IPS-11a (cell line): Measurements from ENCODE around the gene SF1.
A peak's percentile ranks its signal among the peaks of the same experiment; 100 is the strongest.

Experiments used
- H3K4me3 ChIP-seq: one replicate; pipeline ENCODE4 v1.5.1; 2013; ENCODE audit warnings: low read depth, low read length, control low read depth

The SF1 gene

GRCh38 chr11:64750361-64751054 is 27.8 kb downstream of the SF1 start:
- no peak overlapping the region for H3K4me3 ChIP-seq

DNA sequence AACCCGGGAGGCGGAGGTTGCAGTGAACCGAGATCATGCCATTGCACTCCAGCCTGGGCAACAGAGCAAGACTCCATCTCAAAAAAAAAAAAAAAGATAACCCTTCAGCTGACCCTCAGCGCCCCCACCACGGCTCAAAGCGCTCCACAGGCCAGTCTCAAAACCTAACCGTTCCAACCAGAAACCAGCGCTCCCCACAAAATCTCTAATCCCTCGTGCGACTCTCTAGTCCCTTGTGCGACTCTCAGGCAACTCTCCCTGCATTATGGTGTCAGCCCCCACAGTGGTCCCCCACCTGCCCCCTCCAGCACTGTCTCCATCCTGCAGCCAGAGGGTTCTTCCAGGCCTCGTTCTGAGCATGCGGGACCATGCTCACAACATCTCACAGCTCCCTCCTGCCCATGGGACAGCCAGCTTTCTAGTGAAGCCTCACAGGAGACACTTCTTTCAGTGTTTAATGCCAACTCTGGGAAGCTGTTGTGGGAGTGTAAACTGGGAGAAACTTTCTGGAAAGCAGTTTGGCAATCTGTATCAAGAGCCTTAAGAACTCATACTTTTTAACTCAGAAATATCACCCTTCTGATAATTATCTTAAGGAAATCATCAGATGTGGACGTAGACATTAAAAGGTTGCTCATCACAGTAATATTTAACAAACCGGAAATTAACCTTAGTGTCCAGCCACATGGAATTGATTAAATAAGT is 30.2 kb downstream of the SF1 start:
- no peak overlapping the region for H3K4me3 ChIP-seq

DNA sequence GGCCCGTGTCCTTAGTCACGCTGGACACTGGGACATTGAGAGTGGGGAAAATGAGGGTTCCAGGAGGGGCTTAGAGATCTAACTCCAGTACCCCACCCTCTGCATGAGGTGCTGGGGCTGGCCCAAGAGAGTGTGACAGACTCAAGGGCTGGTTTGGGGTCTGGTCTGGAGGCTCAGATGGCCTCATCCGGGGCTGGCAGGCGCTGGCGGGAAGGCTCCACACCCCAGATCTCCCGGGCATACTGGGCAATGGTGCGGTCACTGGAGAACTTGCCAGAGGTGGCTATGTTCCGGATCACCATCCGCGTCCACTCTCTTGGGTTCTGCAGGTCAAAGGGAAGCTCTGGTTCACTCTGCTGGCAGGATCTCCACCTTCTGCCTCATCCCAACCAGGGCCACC is 31.9 kb downstream of the SF1 start:
- H3K4me3 ChIP-seq = no peak overlapping the region

DNA sequence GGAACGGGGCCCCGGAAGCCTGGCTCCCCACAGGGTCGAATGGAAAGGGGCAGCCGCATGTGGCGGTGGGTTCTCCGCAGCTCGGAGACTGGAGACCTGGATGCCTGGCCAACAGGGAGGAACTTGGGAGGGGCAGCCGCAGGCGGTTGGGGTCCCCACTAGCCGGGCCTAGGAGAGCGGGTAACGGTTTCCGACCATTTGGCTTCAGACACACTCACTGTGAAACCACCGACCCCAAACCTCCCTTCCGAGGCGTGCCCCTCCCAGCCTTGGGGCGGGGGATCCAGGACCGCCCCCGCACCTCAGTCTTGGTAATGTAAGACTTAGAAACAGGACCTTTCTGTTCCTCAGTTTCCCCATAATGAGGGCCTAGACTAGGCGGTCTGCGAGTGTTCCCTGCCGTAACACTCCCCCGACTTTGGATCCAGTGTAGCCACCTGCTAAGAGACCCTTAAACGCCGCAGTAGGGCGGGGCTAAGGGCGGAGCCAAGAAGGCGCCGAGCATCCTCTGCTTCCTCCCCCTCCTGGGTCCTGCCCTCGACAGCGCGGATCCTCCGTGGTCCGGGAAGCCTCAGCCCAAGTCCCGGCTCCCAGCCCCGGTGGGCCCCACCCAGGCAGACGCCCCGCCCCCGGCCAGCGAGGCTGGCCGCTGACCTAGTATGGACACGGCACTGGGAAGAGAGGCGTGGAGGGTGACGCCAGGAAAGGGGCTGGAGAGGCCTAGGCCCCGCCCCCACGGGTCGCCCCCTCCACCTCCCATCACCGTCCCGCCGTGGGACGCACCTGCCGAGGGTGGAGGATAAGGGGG is 32.6 kb downstream of the SF1 start:
- peak overlapping the region; percentile 44 for H3K4me3 ChIP-seq

GRCh38 chr11:64745189-64745520 is 33.2 kb downstream of the SF1 start:
- peak overlapping the region; percentile 44 for H3K4me3 ChIP-seq

- H3K4me3 ChIP-seq = peak overlapping the region; percentile 45
Observed at GRCh38 chr11:64744544-64745188, 33.7 kb downstream of the SF1 start.

DNA sequence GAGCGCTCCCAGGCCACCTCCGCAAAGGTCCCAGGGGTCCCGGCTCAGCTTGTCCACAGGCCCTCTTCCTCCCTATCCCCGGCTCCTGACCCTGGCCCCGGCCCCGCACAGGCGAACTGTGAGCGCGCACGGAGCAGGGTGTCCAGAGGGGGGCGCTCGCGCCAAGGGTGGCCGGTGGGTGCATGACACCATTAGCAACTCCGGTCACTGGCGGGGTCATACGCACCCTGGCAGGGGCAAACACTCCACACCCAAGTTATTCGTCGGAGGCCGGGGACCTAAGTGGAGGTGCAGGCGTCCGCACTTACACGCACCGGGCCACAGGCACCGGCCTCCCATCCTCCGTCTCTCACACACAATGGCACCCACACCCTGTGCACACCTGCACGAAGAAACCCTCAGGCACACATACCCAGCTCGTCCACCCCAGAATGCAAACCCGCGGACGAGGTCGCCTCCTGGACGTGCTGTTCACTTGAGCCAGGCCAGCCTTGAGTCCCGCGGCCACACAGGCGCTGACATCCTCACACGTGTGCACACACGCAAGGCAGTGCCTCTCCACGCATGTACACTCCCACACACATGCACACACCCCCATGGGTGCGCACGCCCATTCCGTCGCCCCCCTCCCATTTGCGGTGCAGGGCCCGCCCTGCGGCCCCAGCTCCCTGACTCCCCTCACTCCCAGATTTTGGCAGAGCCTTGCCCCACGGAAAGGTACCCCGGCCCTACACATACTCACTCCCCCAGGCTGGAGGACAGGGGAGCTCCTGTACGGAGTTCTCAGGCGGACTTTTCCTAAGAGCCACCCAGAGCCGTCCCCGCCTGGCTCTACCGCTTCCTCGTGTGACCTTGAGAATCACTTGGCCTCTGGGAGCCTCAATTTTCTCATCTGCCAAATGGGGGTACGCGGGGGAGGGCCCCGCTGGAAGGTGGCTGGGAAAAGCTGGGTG is 34.5 kb downstream of the SF1 start, which contains the start of gene RASGRP2:
TSS of gene RASGRP2 (minus strand) at position 552 of the 953 bp plus-strand sequence. CDS start 1,276 bp downstream, outside the sequence.
- peak within 1 kb of the TSS; percentile 51 for H3K4me3 ChIP-seq

DNA sequence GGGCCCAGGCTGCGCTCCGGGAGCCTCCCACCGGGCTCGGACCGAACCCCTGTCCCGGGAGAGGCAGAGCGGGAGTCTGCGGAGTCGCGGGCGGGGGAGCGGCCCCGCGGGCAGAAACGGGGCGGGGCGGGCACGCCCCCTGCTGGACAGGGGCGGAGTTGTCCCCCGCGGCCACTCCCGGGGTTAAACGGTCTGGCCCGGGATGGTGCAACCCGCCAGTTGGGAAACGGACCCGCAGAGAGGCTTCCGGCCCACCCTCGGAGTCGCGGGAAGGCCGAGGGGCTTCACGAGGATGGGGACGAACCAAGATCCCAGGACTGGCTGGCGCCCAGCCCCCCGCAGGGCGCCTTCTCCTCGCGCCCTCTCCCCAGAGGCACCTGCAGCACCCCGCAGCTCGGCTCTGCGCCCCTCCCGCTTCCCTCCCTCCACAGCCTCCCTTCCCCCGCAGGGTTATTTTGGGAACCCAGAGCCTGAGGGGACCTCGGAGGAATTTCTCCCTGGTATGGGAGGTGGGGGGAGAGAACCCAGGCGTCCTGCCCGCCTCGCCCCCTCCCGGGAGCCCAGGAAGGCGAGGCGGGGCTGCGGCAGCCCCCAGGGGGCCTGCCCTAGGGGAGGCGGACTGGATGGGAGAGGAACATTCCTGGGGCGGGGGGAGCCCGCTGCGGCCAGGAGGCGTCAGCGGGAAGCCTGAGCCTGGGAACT is 35.3 kb downstream of the SF1 start:
- H3K4me3 ChIP-seq = peak overlapping the region; percentile 51

DNA sequence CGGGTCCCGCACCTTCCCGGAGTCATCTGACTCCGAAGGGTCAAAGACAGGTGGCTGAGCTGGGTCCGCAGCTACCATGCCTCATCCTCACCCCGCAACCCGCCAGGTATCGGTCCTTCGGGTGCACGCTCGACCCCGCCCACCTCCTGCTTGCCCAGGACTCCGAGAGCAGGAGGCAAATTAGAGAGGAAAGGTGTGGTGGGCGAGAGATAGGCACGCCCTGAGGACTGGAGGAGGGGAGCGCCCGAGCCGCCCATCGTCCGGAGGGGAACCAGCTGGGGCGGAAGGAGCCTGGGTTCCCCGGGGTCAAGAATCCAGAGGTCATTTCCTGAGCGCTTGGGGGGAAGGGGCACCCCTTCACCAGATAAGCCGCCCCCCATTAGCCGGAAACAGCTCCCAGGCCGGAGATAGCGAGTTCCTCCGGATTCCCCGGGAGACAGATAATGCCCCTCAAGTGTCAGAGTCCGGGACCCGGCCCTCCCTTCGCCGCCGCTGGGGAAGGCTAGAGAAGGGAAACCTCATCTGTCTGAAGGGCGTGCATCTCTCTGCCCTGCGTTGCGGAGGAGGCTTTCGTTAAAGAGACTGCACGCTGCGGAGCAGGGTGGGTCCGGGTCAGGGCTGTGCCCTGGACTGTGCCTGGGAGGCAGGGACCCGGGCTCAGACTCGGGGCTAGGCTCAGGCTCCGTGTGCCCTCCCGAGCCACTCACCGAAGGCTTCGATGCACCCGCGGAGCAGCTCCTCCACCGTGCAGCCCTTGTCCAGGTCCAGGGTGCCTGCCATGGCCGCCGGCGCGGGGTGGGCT is 36.1 kb downstream of the SF1 start:
- H3K4me3 ChIP-seq = peak overlapping the region; percentile 51

GRCh38 chr11:64741375-64742086 is 36.8 kb downstream of the SF1 start:
- H3K4me3 ChIP-seq = peak overlapping the region; percentile 51

DNA sequence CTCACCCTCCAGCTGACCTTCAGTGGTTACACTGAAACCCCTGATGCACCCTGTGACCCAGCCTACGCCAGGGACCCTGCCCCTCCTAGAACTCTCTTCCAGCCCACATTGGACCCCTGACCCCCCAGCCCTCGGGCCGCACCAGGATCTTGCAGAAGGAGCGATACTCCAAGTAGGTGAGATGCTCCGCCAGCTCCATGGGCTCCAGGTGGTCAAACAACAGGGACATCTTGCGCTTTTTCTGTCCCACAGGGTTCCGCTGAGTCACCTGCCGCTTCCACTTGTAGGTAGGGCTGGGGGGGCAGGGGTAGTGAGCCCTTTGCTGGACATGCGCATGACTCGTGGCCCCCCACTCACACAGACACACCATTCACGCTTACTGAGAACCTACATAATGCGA is 38.5 kb downstream of the SF1 start:
- no peak overlapping the region for H3K4me3 ChIP-seq

- H3K4me3 ChIP-seq = no peak overlapping the region
Observed at GRCh38 chr11:64736654-64737053, 41.7 kb downstream of the SF1 start.

DNA sequence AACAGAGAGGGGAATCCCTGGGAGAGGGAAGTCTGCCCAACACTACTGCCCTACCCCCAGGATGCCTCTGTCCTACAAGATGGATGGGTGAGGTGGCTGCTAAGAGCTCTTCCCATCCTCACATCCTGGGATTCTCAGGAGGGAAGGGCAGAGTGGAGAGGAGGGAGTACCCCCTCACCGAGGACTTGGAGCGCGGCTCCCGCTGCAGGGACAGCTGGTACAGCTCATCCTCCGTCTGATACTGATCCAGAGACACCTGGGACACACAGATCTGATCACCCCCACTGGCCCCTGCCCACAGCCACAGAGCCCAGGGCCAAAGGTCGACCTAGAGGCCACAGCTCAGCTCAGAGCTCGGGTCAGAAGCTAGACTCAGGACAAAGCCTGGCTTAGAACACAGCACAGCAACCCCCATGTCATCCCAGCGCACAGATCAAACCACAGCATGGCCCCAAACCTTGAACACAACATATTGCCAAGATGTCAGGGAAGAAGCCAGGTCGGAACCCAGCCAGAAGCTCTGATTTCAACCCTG is 42.5 kb downstream of the SF1 start:
- H3K4me3 ChIP-seq = no peak overlapping the region

DNA sequence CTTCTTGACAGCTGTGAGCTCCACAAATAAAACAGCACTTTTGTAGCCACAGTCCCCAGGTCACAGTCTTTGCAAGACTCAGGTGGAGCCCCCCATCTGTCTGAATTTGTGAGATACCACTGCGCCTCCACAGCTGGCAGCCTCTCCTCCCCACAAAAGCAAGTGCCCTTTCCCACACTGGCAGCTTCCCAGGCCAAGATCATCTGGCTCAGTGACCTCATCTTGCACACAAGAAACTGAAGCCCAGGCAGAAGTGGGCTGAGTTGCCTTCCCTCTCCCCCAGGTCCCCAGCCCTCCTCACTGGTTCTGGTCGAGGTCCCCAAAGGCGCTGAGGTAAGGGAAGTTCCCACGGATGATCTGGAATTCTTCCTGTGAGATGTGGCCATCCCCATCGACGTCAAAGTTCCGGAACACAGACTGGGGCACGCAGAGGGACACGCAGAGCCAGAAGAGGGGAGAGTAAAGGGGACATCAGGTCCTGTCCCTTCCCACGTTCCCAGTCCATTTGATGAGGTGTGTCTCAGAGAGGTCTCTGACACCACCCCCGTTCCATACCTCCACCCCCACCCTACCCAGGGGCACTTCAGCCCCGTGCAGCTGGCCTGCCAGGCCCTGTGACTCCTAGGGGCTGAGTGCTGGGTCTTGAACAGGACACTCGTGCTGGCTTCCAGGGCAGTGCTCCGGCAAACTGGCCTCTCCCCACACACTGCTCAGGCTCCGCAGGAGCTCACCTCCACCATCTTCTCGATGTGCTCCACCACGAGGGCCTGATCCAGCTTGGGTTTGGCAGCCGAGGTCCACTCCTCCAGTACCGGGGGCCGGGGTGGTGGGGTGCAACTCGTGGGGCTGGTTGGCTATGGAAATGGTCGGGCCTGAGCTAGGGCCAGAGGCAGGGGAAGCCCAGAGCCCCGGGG is 43.3 kb downstream of the SF1 start:
- H3K4me3 ChIP-seq = no peak overlapping the region

DNA sequence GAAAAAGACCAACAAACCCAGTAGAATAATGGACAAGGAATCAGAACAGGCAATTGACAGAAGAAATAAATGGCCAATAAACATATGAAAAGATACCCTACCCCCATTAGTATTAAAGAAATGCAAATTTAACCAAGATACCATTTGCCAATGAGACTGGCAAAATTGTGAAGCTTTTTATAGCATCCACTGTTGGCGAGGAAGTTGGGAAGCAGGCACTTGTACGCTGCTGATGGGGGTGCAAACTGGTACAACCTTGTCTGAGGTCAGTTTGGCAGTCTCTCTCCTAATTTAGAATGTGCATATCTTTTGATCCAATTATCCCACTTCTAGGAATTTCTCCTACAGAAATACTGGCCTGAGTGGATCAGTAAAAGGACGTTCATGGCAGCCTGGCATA is 46.7 kb downstream of the SF1 start:
- H3K4me3 ChIP-seq = no peak overlapping the region

DNA sequence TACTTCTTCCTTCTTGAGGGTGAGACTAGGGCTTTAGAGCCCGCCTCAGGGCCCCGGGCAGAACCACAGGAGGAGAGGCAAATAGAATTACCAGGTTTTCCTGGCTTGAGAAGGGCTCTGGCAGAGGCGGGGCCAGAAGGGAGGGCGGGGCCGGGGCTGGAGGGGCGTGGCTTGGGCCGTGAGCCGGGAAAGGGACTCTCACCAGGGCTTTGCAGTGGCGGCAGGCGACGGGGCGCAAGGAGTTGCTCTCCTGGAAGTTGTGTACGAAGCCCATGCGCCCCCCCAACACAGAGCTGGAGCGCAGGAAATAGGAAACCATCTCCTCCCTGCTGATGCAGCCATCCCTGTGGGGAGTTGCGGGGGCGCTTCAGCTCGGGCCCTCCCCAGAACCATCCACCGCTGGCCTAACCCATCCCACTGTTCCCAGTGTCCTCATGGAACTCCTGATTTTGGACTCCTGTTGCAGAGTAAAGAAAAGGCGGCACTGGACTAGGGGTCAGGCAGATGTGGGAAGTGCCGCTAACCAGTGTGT is 48.4 kb downstream of the SF1 start:
- H3K4me3 ChIP-seq = no peak overlapping the region
